Measurements from ENCODE around the gene PAPOLG. TPM values are rescaled to one million over a fixed set of nuclear protein-coding genes. Genes with fewer than 3 reads are reported as not detected.
"Not testable (repeated sequence)": the region's sequence is repeated elsewhere in the genome, so short reads cannot be mapped to it uniquely, and the experiment has no call there.

The PAPOLG gene
- polyA plus RNA-seq, 2 of the 4 experiments (the other 2 are of a cell fraction): 7.7 to 20.9 TPM

GRCh38 chr2:60826111-60826510 is 70.0 kb downstream of the PAPOLG start:
- FAIRE-seq (no peak), DNase-seq (ENCODE audit: low read depth in 1 of 2, low spot score in 1 of 2) (no peak), ATAC-seq (no peak)
- ChIA-PET CTCF (interaction anchor here (1.0 to 1.5 kb wide), 2 partner anchors 12 to 119 kb away, joined by 3 to 7 read pairs; no protein-coding TSS in a partner anchor), POLR2A (no interaction called here)
- H3K4me3 ChIP-seq: no peak overlapping the region
- 86% methylated on average over 2 of the region's 2 CpGs for WGBS (ENCODE audit: missing lambda C conversion rate)
- no peak overlapping the region for H3K27ac ChIP-seq
- no peak overlapping the region for H3K4me2 ChIP-seq
- TF ChIP-seq RAD21 (conservative IDR thresholded peaks at IDR 0.05 in 1 of 2, IDR thresholded peaks at IDR 0.05 in 1 of 2) (no peak), NR3C1 (IDR thresholded peaks at IDR 0.05) (no peak), EHF (CRISPR knock-in tag; IDR thresholded peaks at IDR 0.05) (no peak), HMGXB4 (CRISPR knock-in tag; IDR thresholded peaks at IDR 0.05; ENCODE audit: borderline replicate concordance) (no peak), EP300 (IDR thresholded peaks at IDR 0.05) (no peak), ZC3H11A (IDR thresholded peaks at IDR 0.05) (no peak), HOXB5 (CRISPR knock-in tag; IDR thresholded peaks at IDR 0.05) (no peak), CBX8 (IDR thresholded peaks at IDR 0.05) (no peak), HEYL (CRISPR knock-in tag; IDR thresholded peaks at IDR 0.05) (no peak), ELK1 (IDR thresholded peaks at IDR 0.05; ENCODE audit: low read depth, low read length) (no peak), KDM1A (IDR thresholded peaks at IDR 0.05; ENCODE audit: low read depth) (no peak), PHF8 (IDR thresholded peaks at IDR 0.05; ENCODE audit: borderline replicate concordance, low read depth) (no peak), JUNB (IDR thresholded peaks at IDR 0.05) (no peak), POLR2AphosphoS2 (conservative IDR thresholded peaks at IDR 0.05; ENCODE audit: low read length) (no peak), MYC (IDR thresholded peaks at IDR 0.05; ENCODE audit: borderline replicate concordance, low read length) (no peak), RFX5 (IDR thresholded peaks at IDR 0.05) (no peak)
- H3K9me3 ChIP-seq: no peaks in the 10 kb centered on the region
- no peaks in the 10 kb centered on the region for H3K4me1 ChIP-seq

GRCh38 chr2:60826860-60827259 is 70.8 kb downstream of the PAPOLG start:
- H3K4me1 ChIP-seq; DNase-seq (ENCODE audit: low read depth in 1 of 2, low spot score in 1 of 2); H3K4me3 ChIP-seq; H3K9me3 ChIP-seq; H3K27ac ChIP-seq; H3K4me2 ChIP-seq; ATAC-seq; FAIRE-seq: not testable (repeated sequence)
- POLR2A ChIA-PET: interaction anchor here (0.6 kb wide), 1 partner anchor 12 kb away, joined by 5 read pairs; no protein-coding TSS in a partner anchor
- WGBS (ENCODE audit: missing lambda C conversion rate): 72% methylated on average over 3 of the region's 3 CpGs
- CTCF ChIA-PET: interaction anchor here (1.0 to 1.5 kb wide), 2 partner anchors 11 to 119 kb away, joined by 3 to 7 read pairs; no protein-coding TSS in a partner anchor

GRCh38 chr2:60827369-60827768 is 71.3 kb downstream of the PAPOLG start:
- Histone ChIP-seq H3K4me3 (no peak overlapping the region), H3K4me1 (no peaks in the 10 kb centered on the region), H3K9me3 (no peaks in the 10 kb centered on the region), H3K4me2 (no peak overlapping the region), H3K27ac (no peak overlapping the region)
- ATAC-seq (no peak), FAIRE-seq (no peak), DNase-seq (ENCODE audit: low read depth in 1 of 2, low spot score in 1 of 2) (no peak)
- ChIA-PET POLR2A (no interaction called here), CTCF (interaction anchor here (1.3 kb wide), 1 partner anchor 19 kb away, joined by 3 read pairs; no protein-coding TSS in a partner anchor)
- WGBS (ENCODE audit: missing lambda C conversion rate): 60% methylated on average over 9 of the region's 9 CpGs
- no peak for TF ChIP-seq FOSL2 (IDR thresholded peaks at IDR 0.05)
- 0 out of 2 replicates have a peak, but pooled peaks have one; percentile 28 for TF ChIP-seq FOSL2 (CRISPR knock-in tag; IDR thresholded peaks at IDR 0.05)
- TF ChIP-seq ZFP36 (IDR thresholded peaks at IDR 0.05; ENCODE audit: borderline replicate concordance, partially characterized antibody): no peak

- ChIA-PET POLR2A (no interaction called here), CTCF (interaction anchor here (2.9 kb wide), 1 partner anchor 168 kb away, joined by 12 read pairs; no protein-coding TSS in a partner anchor)
- Histone ChIP-seq H3K4me1 (no peaks in the 10 kb centered on the region), H3K4me3 (no peak overlapping the region), H3K4me2 (no peak overlapping the region), H3K27ac (no peak overlapping the region), H3K9me3 (no peaks in the 10 kb centered on the region)
- no peak for FAIRE-seq
- DNase-seq (ENCODE audit: low read depth in 1 of 2, low spot score in 1 of 2): no peak
- WGBS (ENCODE audit: missing lambda C conversion rate): 36% methylated on average over 4 of the region's 4 CpGs
- no peak for TF ChIP-seq CBX2 (IDR thresholded peaks at IDR 0.05; ENCODE audit: borderline replicate concordance, low read depth)
- no peak for TF ChIP-seq RARB (CRISPR knock-in tag; IDR thresholded peaks at IDR 0.05)
- no peak for TF ChIP-seq REST (IDR thresholded peaks at IDR 0.05)
- TF ChIP-seq RNF2 (IDR thresholded peaks at IDR 0.05; ENCODE audit: borderline replicate concordance, low read depth): no peak
- TF ChIP-seq NR3C1 (IDR thresholded peaks at IDR 0.05): no peak
- no peak for TF ChIP-seq SMC3 (IDR thresholded peaks at IDR 0.05)
- TF ChIP-seq JUNB (IDR thresholded peaks at IDR 0.05): no peak
- no peak for TF ChIP-seq HOXB13 (CRISPR knock-in tag; IDR thresholded peaks at IDR 0.05; ENCODE audit: low read depth)
- no peak for TF ChIP-seq POLR2AphosphoS2 (conservative IDR thresholded peaks at IDR 0.05; ENCODE audit: low read length)
- no peak for ATAC-seq
These were observed 74.9 kb downstream of the PAPOLG start for GRCh38 chr2:60830991-60831390.

Measured in A549 (cell line).